SK-N-SH (cell line): ENCODE results near the gene RRBP1. TPM values are rescaled to one million over a fixed set of nuclear protein-coding genes. Genes with fewer than 3 reads are reported as not detected.

Source experiments
- CTCF ChIA-PET: fragments of 300-600, 350-600 bp; formaldehyde crosslinking; extraction: SDS; loops from one replicate; lab custom pipeline; 2021; lab: Yijun Ruan, JAX
- POLR2A ChIA-PET: fragments of 350-600 bp; sonication (Branson Sonifier 250); formaldehyde crosslinking; extraction: SDS; loops from one replicate; lab custom pipeline; 2020; ENCODE audit warnings: antibody characterized with exemption, inconsistent platforms; lab: Yijun Ruan, JAX
- DNase-seq: peaks from one replicate; pipeline ENCODE4 v3.0.0; 2012
- H2AFZ ChIP-seq: fragments of 200-600 bp; sonication (generic); 2 replicates; pipeline ENCODE4 v1.8.1; 2016; ENCODE audit warnings: antibody characterized with exemption, mild to moderate bottlenecking, low read depth
- H3F3A ChIP-seq: fragments of 200-600 bp; sonication (generic); replicated peaks from 2 replicates; pipeline ENCODE3; 2016; ENCODE audit warnings: antibody characterized with exemption, mild to moderate bottlenecking; ENCODE audit not compliant: insufficient read depth
- H3K27ac ChIP-seq, 2 experiments: fragments of 200-500 bp in 1 of 2; fragments of 200-600 bp in 1 of 2; sonication (Bioruptor generic) in 1 of 2; sonication (generic), shearing (Covaris generic) in 1 of 2; 2 replicates each; pipeline versions ENCODE4 v1.5.1 to v1.6.1; 2014 to 2016; ENCODE audit warnings: low read depth in 2 of 2, inconsistent platforms in 1 of 2, low read length in 1 of 2, mild to moderate bottlenecking in 1 of 2, mixed read lengths in 1 of 2
- H3K27me3 ChIP-seq: fragments of 200-600 bp; sonication (generic), shearing (Covaris generic); 2 replicates; pipeline ENCODE4 v1.6.1; 2016; ENCODE audit warnings: mixed run types; ENCODE audit not compliant: insufficient read depth
- H3K36me3 ChIP-seq, 2 experiments: fragments of 200-500 bp in 1 of 2; fragments of 200-600 bp in 1 of 2; sonication (Bioruptor generic) in 1 of 2; sonication (generic) in 1 of 2; replicated peaks in 1 of 2; 2 replicates each; pipeline versions ENCODE3 to v1.5.1; 2014 to 2016; ENCODE audit warnings: low read length in 1 of 2, mild to moderate bottlenecking in 1 of 2; ENCODE audit not compliant: insufficient read depth in 2 of 2, control insufficient read depth in 1 of 2
- H3K4me1 ChIP-seq, 2 experiments: fragments of 200-500 bp in 1 of 2; fragments of 200-600 bp in 1 of 2; sonication (Bioruptor generic) in 1 of 2; sonication (generic), shearing (Covaris generic) in 1 of 2; 2 replicates each; pipeline versions ENCODE4 v1.5.1 to v1.6.1; 2014 to 2016; ENCODE audit warnings: low read depth in 1 of 2, low read length in 1 of 2, mixed run types in 1 of 2; ENCODE audit not compliant: insufficient read depth in 2 of 2, control insufficient read depth in 1 of 2
- H3K4me2 ChIP-seq: fragments of 200-600 bp; sonication (generic), shearing (Covaris generic); 2 replicates; pipeline ENCODE4 v1.6.1; 2017; ENCODE audit warnings: mixed run types
- H3K4me3 ChIP-seq, 2 experiments: fragments of 200-500 bp in 1 of 2; fragments of 200-600 bp in 1 of 2; sonication (Bioruptor generic) in 1 of 2; sonication (generic), shearing (Covaris generic) in 1 of 2; 2 replicates each; pipeline versions ENCODE4 v1.5.1 to v1.8.1; 2014 to 2016; ENCODE audit warnings: low read depth in 2 of 2, inconsistent platforms in 1 of 2, low read length in 1 of 2, mild to moderate bottlenecking in 1 of 2, mixed read lengths in 1 of 2, moderate library complexity in 1 of 2
- H3K79me2 ChIP-seq: fragments of 200-600 bp; sonication (generic); 2 replicates; pipeline ENCODE4 v1.8.1; 2017; ENCODE audit warnings: mild to moderate bottlenecking; ENCODE audit not compliant: insufficient read depth
- H3K9ac ChIP-seq: fragments of 200-600 bp; sonication (generic); 2 replicates; pipeline ENCODE4 v1.6.1; 2017; ENCODE audit warnings: mixed run types
- H3K9me2 ChIP-seq: fragments of 200-600 bp; sonication (generic); 2 replicates; pipeline ENCODE4 v1.6.1; 2017; ENCODE audit warnings: mixed run types
- H3K9me3 ChIP-seq: fragments of 200-600 bp; sonication (generic); 2 replicates; pipeline ENCODE4 v1.6.1; 2017; ENCODE audit warnings: mixed run types, mild to moderate bottlenecking, moderate library complexity
- H4K20me1 ChIP-seq: fragments of 200-600 bp; sonication (generic); 2 replicates; pipeline ENCODE4 v1.6.1; 2017; ENCODE audit warnings: mild to moderate bottlenecking, mixed run types; ENCODE audit not compliant: insufficient read depth
- CHD2 ChIP-seq: fragments of 150-350 bp; IDR thresholded peaks from 2 replicates; pipeline ENCODE4 v1.6.1; 2018; ENCODE audit warnings: low read length; ENCODE audit not compliant: partially characterized antibody
- ELF1 ChIP-seq: IDR thresholded peaks from 2 replicates; pipeline ENCODE4 v1.4.0; 2012
- FOXJ3 ChIP-seq: sonication (generic); formaldehyde crosslinking; IDR thresholded peaks from 2 replicates; pipeline ENCODE4 v1.5.1; 2020; ENCODE audit warnings: mild to moderate bottlenecking, missing genetic modification reagents
- FOXM1 ChIP-seq: IDR thresholded peaks from 2 replicates; pipeline ENCODE4 v1.4.0; 2012; ENCODE audit warnings: low read depth, mild to moderate bottlenecking
- JUND ChIP-seq: IDR thresholded peaks from 2 replicates; pipeline ENCODE4 v1.4.0; 2012
- POLR2AphosphoS5 ChIP-seq: IDR thresholded peaks from 2 replicates; pipeline ENCODE4 v1.6.1; 2012; ENCODE audit warnings: low read depth, low read length
- RAD21 ChIP-seq: IDR thresholded peaks from 2 replicates; pipeline ENCODE4 v1.6.1; 2012; ENCODE audit warnings: mild to moderate bottlenecking, low read length
- RCOR1 ChIP-seq: fragments of 150-350 bp; IDR thresholded peaks from 2 replicates; pipeline ENCODE4 v1.6.1; 2017; ENCODE audit warnings: antibody characterized with exemption, low read length
- RFX5 ChIP-seq: IDR thresholded peaks from 2 replicates; pipeline ENCODE4 v1.6.1; 2012; ENCODE audit warnings: mild to moderate bottlenecking, improper control_type of control experiment, low read length
- RXRA ChIP-seq: IDR thresholded peaks from 2 replicates; pipeline ENCODE4 v1.4.0; 2012; ENCODE audit warnings: low read depth, mild to moderate bottlenecking, borderline replicate concordance
- SIN3A ChIP-seq: IDR thresholded peaks from 2 replicates; pipeline ENCODE4 v1.6.1; 2012; ENCODE audit warnings: low read depth, mild to moderate bottlenecking, low read length, moderate library complexity, borderline replicate concordance
- SMC3 ChIP-seq: IDR thresholded peaks from 2 replicates; pipeline ENCODE4 v1.6.1; 2012; ENCODE audit warnings: low read depth, low read length, improper control_type of control experiment
- TAF1 ChIP-seq: IDR thresholded peaks from 2 replicates; pipeline ENCODE4 v1.6.1; 2012; ENCODE audit warnings: low read depth, mild to moderate bottlenecking, low read length, moderate library complexity, borderline replicate concordance
- WGBS: methylation state at CpG from one replicate; pipeline ENCODE4 v1.1.6; 2017; ENCODE audit warnings: low lambda C conversion rate; 5-methylcytosine and 5-hydroxymethylcytosine counted together
- polyA plus RNA-seq, 3 experiments: library from polyadenylated mRNA; depleted of rRNA; stranded (reverse); fragments of >200 nt; gene quantifications; 2 replicates each; pipeline ENCODE4 v1.2.3, GENCODE V29; 2012
- TF ChIP-seq, protein P1 (sequence below): fragments of 200-600 bp; sonication (generic); IDR thresholded peaks from 2 replicates; pipeline ENCODE4 v1.6.1; 2017; ENCODE audit warnings: antibody characterized with exemption, mild to moderate bottlenecking, moderate library complexity
- TF ChIP-seq, protein P2 (sequence below): fragments of 150-350 bp; IDR thresholded peaks from 2 replicates; pipeline ENCODE4 v1.6.1; 2017; ENCODE audit warnings: antibody characterized with exemption, low read length, low read depth, borderline replicate concordance
- TF ChIP-seq, protein P3 (sequence below): IDR thresholded peaks from 2 replicates; pipeline ENCODE4 v1.4.0; 2012; ENCODE audit warnings: low read depth
- TF ChIP-seq, protein P4 (sequence below): IDR thresholded peaks from 2 replicates; pipeline ENCODE4 v1.4.0; 2012; ENCODE audit warnings: low read depth, borderline replicate concordance
- TF ChIP-seq, protein P5 (sequence below): IDR thresholded peaks from 2 replicates; pipeline ENCODE4; 2012

The RRBP1 gene
- polyA plus RNA-seq, 1 of the 3 experiments (the other 2 are of a cell fraction) = 50.2 TPM

DNA sequence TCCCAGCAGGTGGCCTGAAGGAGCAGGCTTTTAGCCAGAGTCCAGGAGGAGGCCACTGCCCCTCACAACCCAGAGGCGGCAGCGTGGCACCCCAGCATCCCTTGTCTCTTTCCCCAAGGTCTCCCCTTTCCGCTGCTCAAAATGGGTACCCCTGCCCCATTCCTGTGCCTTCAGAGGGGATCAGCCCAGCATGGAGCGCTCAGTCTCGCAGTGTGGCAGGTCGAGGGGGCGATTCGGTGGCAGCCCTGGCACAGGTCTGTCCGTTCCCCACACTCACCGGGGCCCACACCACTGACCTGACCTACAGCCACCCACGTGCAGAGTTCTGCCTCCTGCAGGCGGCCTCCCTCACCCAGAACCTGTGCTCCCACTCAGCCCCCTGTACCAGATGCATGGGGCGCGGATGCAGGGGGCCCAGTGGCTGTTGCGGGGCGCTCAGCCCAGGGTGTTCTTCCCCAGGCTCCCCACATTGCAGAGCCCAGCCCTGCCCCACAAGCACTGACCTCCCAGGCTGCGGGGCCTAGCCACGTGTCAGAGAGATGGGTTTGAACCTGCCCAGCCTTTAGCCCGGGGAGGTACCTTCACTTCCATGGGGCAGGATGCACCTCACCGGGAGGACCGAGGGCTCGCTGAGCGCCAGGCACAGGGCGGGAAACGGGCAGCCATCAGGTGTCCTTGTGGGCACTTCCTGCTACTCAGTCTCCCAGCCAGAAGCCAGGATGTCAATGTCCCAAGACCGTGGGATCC is 70.3 kb downstream of the RRBP1 start:
- Histone ChIP-seq H3K36me3 (peaks cover 20 to 36% of the 10 kb centered on the region in 2 experiments), H3K79me2 (peaks cover 16% of the 10 kb centered on the region; the same call in 1 of the 2 replicates), H3K27me3 (no peaks in the 10 kb centered on the region), H3K4me1 (no peaks in the 10 kb centered on the region), H3K9ac (no peak overlapping the region), H3K27ac (peak overlapping the region in 1 of 2 experiments; percentile 27; a peak in 1 of 4 replicates), H3F3A (peaks cover 25% of the 10 kb centered on the region), H4K20me1 (peaks cover 34% of the 10 kb centered on the region), H2AFZ (no peak overlapping the region), H3K4me3 (no peak overlapping the region), H3K4me2 (no peak overlapping the region), H3K9me2 (no peaks in the 10 kb centered on the region), H3K9me3 (no peaks in the 10 kb centered on the region)
- DNase-seq = peak; percentile 43
- TF ChIP-seq RAD21 (peak; percentile 18; the same call in 1 of the 2 replicates), SMC3 (peak; percentile 13; the same call in 1 of the 2 replicates), RXRA (no peak)
- TF ChIP-seq, protein P1, sequence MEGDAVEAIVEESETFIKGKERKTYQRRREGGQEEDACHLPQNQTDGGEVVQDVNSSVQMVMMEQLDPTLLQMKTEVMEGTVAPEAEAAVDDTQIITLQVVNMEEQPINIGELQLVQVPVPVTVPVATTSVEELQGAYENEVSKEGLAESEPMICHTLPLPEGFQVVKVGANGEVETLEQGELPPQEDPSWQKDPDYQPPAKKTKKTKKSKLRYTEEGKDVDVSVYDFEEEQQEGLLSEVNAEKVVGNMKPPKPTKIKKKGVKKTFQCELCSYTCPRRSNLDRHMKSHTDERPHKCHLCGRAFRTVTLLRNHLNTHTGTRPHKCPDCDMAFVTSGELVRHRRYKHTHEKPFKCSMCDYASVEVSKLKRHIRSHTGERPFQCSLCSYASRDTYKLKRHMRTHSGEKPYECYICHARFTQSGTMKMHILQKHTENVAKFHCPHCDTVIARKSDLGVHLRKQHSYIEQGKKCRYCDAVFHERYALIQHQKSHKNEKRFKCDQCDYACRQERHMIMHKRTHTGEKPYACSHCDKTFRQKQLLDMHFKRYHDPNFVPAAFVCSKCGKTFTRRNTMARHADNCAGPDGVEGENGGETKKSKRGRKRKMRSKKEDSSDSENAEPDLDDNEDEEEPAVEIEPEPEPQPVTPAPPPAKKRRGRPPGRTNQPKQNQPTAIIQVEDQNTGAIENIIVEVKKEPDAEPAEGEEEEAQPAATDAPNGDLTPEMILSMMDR = peak; percentile 41; the same call in 1 of the 2 replicates
- ChIA-PET CTCF (interaction anchor here (1.0 to 8.7 kb wide), 5 partner anchors 11 to 75 kb away, joined by 3 to 96 read pairs (median 4); partner anchors contain the start of gene DSTN), POLR2A (no interaction called here)
- 94% methylated on average over 14 of the region's 26 CpGs for WGBS

DNA sequence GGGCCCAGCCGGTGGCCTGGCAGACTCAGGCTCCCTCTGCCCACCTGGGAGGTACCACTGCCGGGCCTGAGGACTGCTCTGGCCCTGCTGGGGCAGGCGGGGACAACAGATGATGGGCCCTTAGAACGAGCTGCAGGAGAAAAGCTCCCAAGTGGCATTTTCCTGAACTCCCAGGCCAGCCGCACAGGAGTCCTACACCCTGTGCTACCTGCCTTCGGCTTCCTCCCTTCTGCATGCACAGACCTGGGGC is 70.8 kb downstream of the RRBP1 start:
- no peak overlapping the region for H3K4me3 ChIP-seq
- POLR2A ChIA-PET = no interaction called here

More for the DNA sequence above, 70.8 kb downstream of the RRBP1 start:
- peaks cover 25% of the 10 kb centered on the region for H3F3A ChIP-seq
- no peak overlapping the region; a peak in 1 of 4 replicates for H3K27ac ChIP-seq
- H3K27me3 ChIP-seq = no peaks in the 10 kb centered on the region
- WGBS = no CpG with 5 or more reads among the region's 6 CpGs
- no peak overlapping the region for H3K9ac ChIP-seq
- peaks cover 18% of the 10 kb centered on the region; the same call in 1 of the 2 replicates for H3K79me2 ChIP-seq
- no peaks in the 10 kb centered on the region for H3K4me1 ChIP-seq
- no peak overlapping the region for H3K4me2 ChIP-seq
- no peak overlapping the region for H2AFZ ChIP-seq
- peaks cover 24 to 38% of the 10 kb centered on the region in 2 experiments for H3K36me3 ChIP-seq
- CTCF ChIA-PET = interaction anchor here (1.0 to 2.2 kb wide), 5 partner anchors 11 to 328 kb away, joined by 3 to 14 read pairs (median 4); partner anchors contain the start of gene DSTN
- H3K9me2 ChIP-seq = no peaks in the 10 kb centered on the region
- no peak for DNase-seq
- H4K20me1 ChIP-seq = peaks cover 38% of the 10 kb centered on the region
- TF ChIP-seq, protein P2, sequence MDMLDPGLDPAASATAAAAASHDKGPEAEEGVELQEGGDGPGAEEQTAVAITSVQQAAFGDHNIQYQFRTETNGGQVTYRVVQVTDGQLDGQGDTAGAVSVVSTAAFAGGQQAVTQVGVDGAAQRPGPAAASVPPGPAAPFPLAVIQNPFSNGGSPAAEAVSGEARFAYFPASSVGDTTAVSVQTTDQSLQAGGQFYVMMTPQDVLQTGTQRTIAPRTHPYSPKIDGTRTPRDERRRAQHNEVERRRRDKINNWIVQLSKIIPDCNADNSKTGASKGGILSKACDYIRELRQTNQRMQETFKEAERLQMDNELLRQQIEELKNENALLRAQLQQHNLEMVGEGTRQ = no peak
- no peak for TF ChIP-seq JUND
- TF ChIP-seq, protein P3, sequence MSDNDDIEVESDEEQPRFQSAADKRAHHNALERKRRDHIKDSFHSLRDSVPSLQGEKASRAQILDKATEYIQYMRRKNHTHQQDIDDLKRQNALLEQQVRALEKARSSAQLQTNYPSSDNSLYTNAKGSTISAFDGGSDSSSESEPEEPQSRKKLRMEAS = no peak
- no peak for TF ChIP-seq FOXM1
- no peak for TF ChIP-seq POLR2AphosphoS5
- TF ChIP-seq RFX5 = no peak
- no peak for TF ChIP-seq CHD2
- TF ChIP-seq RAD21 = no peak
- TF ChIP-seq RXRA = no peak
- TF ChIP-seq FOXJ3 (CRISPR knock-in tag) = no peak
- no peak for TF ChIP-seq TAF1
- TF ChIP-seq, protein P4, sequence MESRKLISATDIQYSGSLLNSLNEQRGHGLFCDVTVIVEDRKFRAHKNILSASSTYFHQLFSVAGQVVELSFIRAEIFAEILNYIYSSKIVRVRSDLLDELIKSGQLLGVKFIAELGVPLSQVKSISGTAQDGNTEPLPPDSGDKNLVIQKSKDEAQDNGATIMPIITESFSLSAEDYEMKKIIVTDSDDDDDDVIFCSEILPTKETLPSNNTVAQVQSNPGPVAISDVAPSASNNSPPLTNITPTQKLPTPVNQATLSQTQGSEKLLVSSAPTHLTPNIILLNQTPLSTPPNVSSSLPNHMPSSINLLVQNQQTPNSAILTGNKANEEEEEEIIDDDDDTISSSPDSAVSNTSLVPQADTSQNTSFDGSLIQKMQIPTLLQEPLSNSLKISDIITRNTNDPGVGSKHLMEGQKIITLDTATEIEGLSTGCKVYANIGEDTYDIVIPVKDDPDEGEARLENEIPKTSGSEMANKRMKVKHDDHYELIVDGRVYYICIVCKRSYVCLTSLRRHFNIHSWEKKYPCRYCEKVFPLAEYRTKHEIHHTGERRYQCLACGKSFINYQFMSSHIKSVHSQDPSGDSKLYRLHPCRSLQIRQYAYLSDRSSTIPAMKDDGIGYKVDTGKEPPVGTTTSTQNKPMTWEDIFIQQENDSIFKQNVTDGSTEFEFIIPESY = no peak
- no peak for TF ChIP-seq ELF1
- TF ChIP-seq, protein P1 = no peak
- TF ChIP-seq, protein P5, sequence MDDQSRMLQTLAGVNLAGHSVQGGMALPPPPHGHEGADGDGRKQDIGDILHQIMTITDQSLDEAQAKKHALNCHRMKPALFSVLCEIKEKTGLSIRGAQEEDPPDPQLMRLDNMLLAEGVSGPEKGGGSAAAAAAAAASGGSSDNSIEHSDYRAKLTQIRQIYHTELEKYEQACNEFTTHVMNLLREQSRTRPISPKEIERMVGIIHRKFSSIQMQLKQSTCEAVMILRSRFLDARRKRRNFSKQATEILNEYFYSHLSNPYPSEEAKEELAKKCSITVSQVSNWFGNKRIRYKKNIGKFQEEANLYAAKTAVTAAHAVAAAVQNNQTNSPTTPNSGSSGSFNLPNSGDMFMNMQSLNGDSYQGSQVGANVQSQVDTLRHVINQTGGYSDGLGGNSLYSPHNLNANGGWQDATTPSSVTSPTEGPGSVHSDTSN = no peak
- no peak for TF ChIP-seq RCOR1
- TF ChIP-seq SIN3A = no peak
- TF ChIP-seq, all 33 proteins: peak for 0
- no peaks in the 10 kb centered on the region for H3K9me3 ChIP-seq
